Fibroblast of lung (primary cell): ENCODE results near the gene TRAF7. TPM values are rescaled to one million over a fixed set of nuclear protein-coding genes. Genes with fewer than 3 reads are reported as not detected.

Source experiments
- DNase-seq, 2 donors: peaks; one replicate each; pipeline versions ENCODE4 v3.0.0 to v3.0.0-alpha.2; 2010; ENCODE audit warnings: low read depth in 2 of 2
- H2AFZ ChIP-seq: 2 replicates; pipeline ENCODE4 v1.5.1; 2012; ENCODE audit warnings: low read length, control low read depth, inconsistent platforms
- H3K27ac ChIP-seq: 2 replicates; pipeline ENCODE4 v1.5.1; 2011; ENCODE audit warnings: low read length, control low read depth; ENCODE audit not compliant: insufficient read depth
- H3K27me3 ChIP-seq: 2 replicates; pipeline ENCODE4 v1.5.1; 2011; ENCODE audit warnings: mild to moderate bottlenecking, low read length; ENCODE audit not compliant: control insufficient read depth, insufficient read depth
- H3K36me3 ChIP-seq: 2 replicates; pipeline ENCODE4 v1.5.1; 2011; ENCODE audit warnings: low read length; ENCODE audit not compliant: control insufficient read depth, insufficient read depth
- H3K4me1 ChIP-seq: 2 replicates; pipeline ENCODE4 v1.5.1; 2011; ENCODE audit warnings: low read length; ENCODE audit not compliant: control insufficient read depth, insufficient read depth; ENCODE audit errors: extremely low read depth
- H3K4me2 ChIP-seq: 2 replicates; pipeline ENCODE4 v1.5.1; 2011; ENCODE audit warnings: low read length, control low read depth; ENCODE audit not compliant: insufficient read depth; ENCODE audit errors: extremely low read depth
- H3K4me3 ChIP-seq, 4 experiments: fragments of 200-600 bp in 1 of 4; sonication (generic) in 1 of 4; replicated peaks in 1 of 4; 2 replicates each; pipeline ENCODE4 v1.5.1; 2011 to 2016; ENCODE audit warnings: low read length in 4 of 4, low read depth in 3 of 4, mild to moderate bottlenecking in 3 of 4, control low read depth in 2 of 4, inconsistent platforms in 1 of 4, mixed read lengths in 1 of 4; ENCODE audit not compliant: insufficient read depth in 1 of 4; ENCODE audit errors: control extremely low read depth in 1 of 4
- H3K79me2 ChIP-seq: 2 replicates; pipeline ENCODE4 v1.5.1; 2012; ENCODE audit warnings: mild to moderate bottlenecking, low read length, inconsistent platforms; ENCODE audit not compliant: control insufficient read depth, insufficient read depth
- H3K9ac ChIP-seq: 2 replicates; pipeline ENCODE4 v1.5.1; 2011; ENCODE audit warnings: mild to moderate bottlenecking, low read length, control low read depth; ENCODE audit not compliant: insufficient read depth
- H3K9me3 ChIP-seq: 2 replicates; pipeline ENCODE4 v1.5.1; 2012; ENCODE audit warnings: low read depth, low read length; ENCODE audit not compliant: control insufficient read depth, insufficient read depth
- H4K20me1 ChIP-seq: 2 replicates; pipeline ENCODE4 v1.5.1; 2011; ENCODE audit warnings: low read length; ENCODE audit not compliant: control insufficient read depth, insufficient read depth; ENCODE audit errors: extremely low read depth
- EZH2 ChIP-seq: IDR thresholded peaks from 2 replicates; pipeline ENCODE4 v1.5.1; 2012; ENCODE audit warnings: low read length, control low read depth, mild to moderate bottlenecking; ENCODE audit errors: missing control alignments
- polyA plus RNA-seq, 2 donors: library from polyadenylated mRNA; depleted of rRNA in 1 of 2; stranded (reverse) in 1 of 2; unstranded in 1 of 2; fragments of >200 nt; gene quantifications; 2 replicates each; pipeline ENCODE4 v1.2.1, GENCODE V29; 2011 to 2012; ENCODE audit warnings: missing spikeins in 1 of 2
- total RNA-seq: library from RNA; depleted of rRNA; stranded (reverse); fragments of >200 nt; gene quantifications from 2 replicates; pipeline ENCODE4 v1.2.1, GENCODE V29; 2014
- TF ChIP-seq, protein P1 (sequence below), 2 donors: IDR thresholded peaks in 1 of 2; conservative IDR thresholded peaks in 1 of 2; 1 replicate in 1 of 2; 2 replicates in 1 of 2; pipeline ENCODE4 v1.5.1; 2011 to 2012; ENCODE audit warnings: low read length in 2 of 2, control low read depth in 1 of 2, inconsistent platforms in 1 of 2, low read depth in 1 of 2, mild to moderate bottlenecking in 1 of 2

Gene TRAF7
- total and polyA plus RNA-seq, 2 donors (not counting 1 experiment from before 2014, with no cell fraction given) = 38.7 to 60.3 TPM

DNA sequence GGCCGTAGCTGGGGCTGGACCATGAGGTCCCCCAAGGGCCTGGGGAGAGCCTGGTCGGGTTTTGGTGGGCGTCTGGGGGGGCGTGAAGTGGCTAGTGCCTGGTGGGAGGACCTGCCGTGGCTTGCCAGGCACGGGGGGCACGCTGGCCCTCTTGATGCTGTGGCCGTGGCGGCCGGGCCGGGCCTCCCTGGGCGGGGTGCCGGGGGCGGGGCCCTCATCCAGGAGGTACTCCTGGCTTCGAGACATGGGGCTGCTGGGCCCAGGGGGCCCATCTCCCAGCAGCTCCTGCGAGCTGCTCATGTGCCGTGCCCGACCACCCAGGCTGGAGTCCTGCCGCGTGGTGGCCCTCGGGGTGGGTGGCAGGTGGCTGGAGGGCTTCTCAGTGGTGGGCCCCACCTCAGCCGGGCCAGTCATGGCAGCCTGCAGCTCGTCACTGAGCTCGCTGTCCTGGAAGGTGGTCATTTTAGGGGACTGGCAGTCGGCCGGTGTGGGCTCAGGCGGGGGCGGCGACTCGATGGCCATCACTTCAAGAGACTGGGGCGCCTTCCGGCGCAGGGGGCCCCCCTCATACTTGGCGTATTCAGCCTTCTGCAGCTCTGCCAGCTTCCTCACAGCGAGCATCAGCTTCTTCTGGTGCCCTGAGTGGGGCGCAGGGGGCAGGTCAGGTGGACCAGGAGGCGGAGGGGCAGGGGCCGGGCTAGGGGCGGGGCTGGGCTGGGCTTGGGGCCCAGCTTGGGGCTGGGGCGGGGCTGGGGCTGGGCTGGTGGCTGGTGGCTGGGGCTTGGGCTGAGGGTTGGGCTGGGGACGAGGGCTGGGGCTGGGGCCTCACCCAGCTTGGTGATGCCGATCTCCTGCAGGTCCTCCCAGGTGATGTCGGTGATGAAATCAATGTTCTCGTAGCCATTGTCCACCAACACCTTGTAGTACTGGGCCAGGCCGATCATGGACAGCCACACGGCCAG, 25.7 kb downstream of the TRAF7 start:
- no peak for DNase-seq
- Histone ChIP-seq H4K20me1 (no peaks in the 10 kb centered on the region), H3K4me1 (no peaks in the 10 kb centered on the region), H2AFZ (no peak overlapping the region), H3K9ac (no peak overlapping the region), H3K79me2 (no peaks in the 10 kb centered on the region), H3K4me2 (no peak overlapping the region), H3K36me3 (peaks cover 10% of the 10 kb centered on the region), H3K4me3 (no peak overlapping the region), H3K27me3 (no peaks in the 10 kb centered on the region), H3K27ac (no peak overlapping the region), H3K9me3 (no peaks in the 10 kb centered on the region)
- no peak for TF ChIP-seq EZH2
- TF ChIP-seq, protein P1, sequence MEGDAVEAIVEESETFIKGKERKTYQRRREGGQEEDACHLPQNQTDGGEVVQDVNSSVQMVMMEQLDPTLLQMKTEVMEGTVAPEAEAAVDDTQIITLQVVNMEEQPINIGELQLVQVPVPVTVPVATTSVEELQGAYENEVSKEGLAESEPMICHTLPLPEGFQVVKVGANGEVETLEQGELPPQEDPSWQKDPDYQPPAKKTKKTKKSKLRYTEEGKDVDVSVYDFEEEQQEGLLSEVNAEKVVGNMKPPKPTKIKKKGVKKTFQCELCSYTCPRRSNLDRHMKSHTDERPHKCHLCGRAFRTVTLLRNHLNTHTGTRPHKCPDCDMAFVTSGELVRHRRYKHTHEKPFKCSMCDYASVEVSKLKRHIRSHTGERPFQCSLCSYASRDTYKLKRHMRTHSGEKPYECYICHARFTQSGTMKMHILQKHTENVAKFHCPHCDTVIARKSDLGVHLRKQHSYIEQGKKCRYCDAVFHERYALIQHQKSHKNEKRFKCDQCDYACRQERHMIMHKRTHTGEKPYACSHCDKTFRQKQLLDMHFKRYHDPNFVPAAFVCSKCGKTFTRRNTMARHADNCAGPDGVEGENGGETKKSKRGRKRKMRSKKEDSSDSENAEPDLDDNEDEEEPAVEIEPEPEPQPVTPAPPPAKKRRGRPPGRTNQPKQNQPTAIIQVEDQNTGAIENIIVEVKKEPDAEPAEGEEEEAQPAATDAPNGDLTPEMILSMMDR (conservative IDR thresholded peaks at IDR 0.05 in 1 of 2, IDR thresholded peaks at IDR 0.05 in 1 of 2; ENCODE audit: low read depth in 1 of 2, low read length in 2 of 2) = no peak

DNA sequence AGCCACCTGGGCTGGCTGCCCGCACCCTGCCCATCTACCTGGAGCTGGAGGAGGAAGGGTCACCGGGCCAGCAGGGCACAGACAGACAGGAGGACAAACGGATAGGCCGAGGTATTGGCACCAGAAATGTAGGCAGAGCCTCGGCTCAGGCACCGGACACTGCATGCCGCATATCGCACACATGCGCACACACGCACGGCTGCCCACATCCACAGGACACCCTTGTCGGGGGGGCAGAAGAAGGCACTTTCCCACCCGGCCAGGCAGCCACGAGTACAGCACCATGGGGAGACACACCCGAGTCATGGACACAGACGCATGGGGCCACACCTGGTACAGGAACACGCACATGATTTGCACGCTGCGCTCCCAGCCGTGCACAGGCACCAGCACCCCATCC, 26.4 kb downstream of the TRAF7 start:
- Histone ChIP-seq H3K36me3 (peaks cover 7% of the 10 kb centered on the region), H3K4me3 (no peak overlapping the region), H3K4me1 (no peaks in the 10 kb centered on the region), H3K9ac (no peak overlapping the region), H4K20me1 (no peaks in the 10 kb centered on the region), H2AFZ (no peak overlapping the region), H3K27me3 (no peaks in the 10 kb centered on the region), H3K4me2 (no peak overlapping the region), H3K9me3 (no peaks in the 10 kb centered on the region), H3K79me2 (no peaks in the 10 kb centered on the region), H3K27ac (no peak overlapping the region)
- no peak for DNase-seq
- TF ChIP-seq, protein P1 (conservative IDR thresholded peaks at IDR 0.05 in 1 of 2, IDR thresholded peaks at IDR 0.05 in 1 of 2; ENCODE audit: low read depth in 1 of 2, low read length in 2 of 2) = no peak
- TF ChIP-seq EZH2 = no peak

DNA sequence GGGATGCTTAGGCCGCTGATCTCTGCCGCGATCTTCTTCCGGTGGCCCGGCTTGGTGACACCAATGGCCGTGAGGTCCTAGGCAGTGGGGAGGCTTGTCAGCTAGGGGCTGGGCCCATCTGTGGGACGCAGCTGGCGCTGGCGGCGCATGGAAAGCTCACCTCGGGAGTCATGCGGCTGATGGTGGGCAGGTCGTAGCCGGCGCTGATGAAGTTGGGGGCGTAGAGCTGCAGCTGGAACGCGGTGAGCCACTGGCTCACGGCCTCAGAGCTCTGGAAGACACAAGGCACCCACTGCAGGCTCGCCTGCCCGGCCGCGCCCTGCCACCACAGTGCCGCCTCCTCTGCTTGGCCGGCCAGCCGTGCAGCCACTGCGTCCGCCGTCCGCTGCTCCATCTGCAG, 28.1 kb downstream of the TRAF7 start:
- no peaks in the 10 kb centered on the region for H3K4me1 ChIP-seq
- no peak for DNase-seq
- H4K20me1 ChIP-seq = no peaks in the 10 kb centered on the region
- H2AFZ ChIP-seq = no peak overlapping the region
- H3K4me3 ChIP-seq = no peak overlapping the region
- H3K27me3 ChIP-seq = no peaks in the 10 kb centered on the region
- H3K79me2 ChIP-seq = no peaks in the 10 kb centered on the region
- H3K9me3 ChIP-seq = no peaks in the 10 kb centered on the region
- no peaks in the 10 kb centered on the region for H3K36me3 ChIP-seq
- no peak overlapping the region for H3K4me2 ChIP-seq
- no peak overlapping the region for H3K27ac ChIP-seq
- no peak overlapping the region for H3K9ac ChIP-seq
- TF ChIP-seq, protein P1 (conservative IDR thresholded peaks at IDR 0.05 in 1 of 2, IDR thresholded peaks at IDR 0.05 in 1 of 2; ENCODE audit: low read depth in 1 of 2, low read length in 2 of 2) = no peak
- no peak for TF ChIP-seq EZH2
